Activated CD8-positive, alpha-beta T cell treated with anti-CD3 and anti-CD28 coated beads for 36 hours (primary cell): Measurements from ENCODE around the gene MAGI3. TPM values are rescaled to one million over a fixed set of nuclear protein-coding genes. Genes with fewer than 3 reads are reported as not detected.
"Not testable (repeated sequence)": the region's sequence is repeated elsewhere in the genome, so short reads cannot be mapped to it uniquely, and the experiment has no call there.

ENCODE experiments used
- ATAC-seq: fragments of 200-7000 bp; cut with Tn5 transposase; one replicate; pipeline ENCODE4 v1.10.0; 2021; ENCODE audit warnings: mild to moderate bottlenecking, moderate library complexity
- CTCF ChIA-PET: fragments of 350-600 bp; sonication (Branson Sonifier 250); formaldehyde crosslinking; loops from one replicate; lab custom pipeline; 2021; ENCODE audit warnings: antibody characterized with exemption; lab: Charles Lee
- POLR2A ChIA-PET: fragments of 350-600 bp; sonication (Branson Sonifier 250); formaldehyde crosslinking; loops from one replicate; lab custom pipeline; 2021; ENCODE audit warnings: antibody characterized with exemption; lab: Charles Lee
- DNase-seq: peaks from one replicate; pipeline ENCODE4 v3.0.0-alpha.2; 2020
- H3K27ac Mint-ChIP-seq: one replicate; pipeline ENCODE4 v1.8.0; 2021; ENCODE audit warnings: mild to moderate bottlenecking, mixed read lengths
- H3K27me3 Mint-ChIP-seq: one replicate; pipeline ENCODE4 v1.8.0; 2021; ENCODE audit warnings: mixed read lengths
- H3K36me3 Mint-ChIP-seq: one replicate; pipeline ENCODE4 v1.8.0; 2021; ENCODE audit warnings: low read depth, mixed read lengths
- H3K4me1 Mint-ChIP-seq: one replicate; pipeline ENCODE4 v1.8.0; 2021; ENCODE audit warnings: low read depth, mixed read lengths
- H3K4me3 Mint-ChIP-seq: one replicate; pipeline ENCODE4 v1.8.0; 2021; ENCODE audit warnings: mild to moderate bottlenecking, moderate library complexity, mixed read lengths
- H3K9me3 Mint-ChIP-seq: one replicate; pipeline ENCODE4 v1.8.0; 2021; ENCODE audit warnings: mixed read lengths
- intact Hi-C: fragments of 100-400 bp; cut with micrococcal nuclease; formaldehyde crosslinking; loops from one replicate; pipeline ENCODE4 v1.10.0; 2022
- total RNA-seq, 2 experiments: library from RNA; stranded (reverse); gene quantifications; one replicate each; pipeline ENCODE4 v1.2.3, GENCODE V29; 2021
- TF ChIP-seq, protein P1 (sequence below): fragments of 200-600 bp; IDR thresholded peaks from one replicate; pipeline ENCODE4 v1.8.0; 2022; ENCODE audit warnings: antibody characterized with exemption, mild to moderate bottlenecking

The MAGI3 gene
- total RNA-seq, 2 experiments from 2014 or later, result 2.5 to 3.1 TPM

DNA sequence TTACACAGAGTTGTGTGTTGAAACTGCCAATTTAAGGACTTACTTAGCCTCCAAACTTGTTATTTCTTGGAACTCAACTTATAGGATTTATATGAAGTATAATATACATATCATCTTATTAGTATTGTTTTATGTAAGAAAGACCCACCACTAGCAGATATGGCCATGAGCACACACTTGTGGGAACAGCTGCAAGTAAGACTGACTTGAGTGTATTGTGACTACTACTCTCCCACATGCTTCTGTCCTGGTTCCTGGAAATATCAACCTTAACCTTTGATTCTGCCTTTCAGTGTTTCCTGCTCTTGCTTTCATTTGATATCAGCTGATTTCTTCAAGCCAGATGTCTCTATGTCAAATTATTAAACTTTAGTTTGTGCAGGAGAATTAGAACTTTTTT is 175.3 kb downstream of the MAGI3 start:
- Mint-ChIP-seq H3K27me3 (peaks cover 2% of the 10 kb centered on the region), H3K27ac (no peak overlapping the region), H3K9me3 (peaks cover 20% of the 10 kb centered on the region), H3K4me1 (no peaks in the 10 kb centered on the region), H3K36me3 (no peaks in the 10 kb centered on the region), H3K4me3 (no peak overlapping the region)
- POLR2A ChIA-PET, result no interaction called here
- no peak for ATAC-seq
- TF ChIP-seq, protein P1, sequence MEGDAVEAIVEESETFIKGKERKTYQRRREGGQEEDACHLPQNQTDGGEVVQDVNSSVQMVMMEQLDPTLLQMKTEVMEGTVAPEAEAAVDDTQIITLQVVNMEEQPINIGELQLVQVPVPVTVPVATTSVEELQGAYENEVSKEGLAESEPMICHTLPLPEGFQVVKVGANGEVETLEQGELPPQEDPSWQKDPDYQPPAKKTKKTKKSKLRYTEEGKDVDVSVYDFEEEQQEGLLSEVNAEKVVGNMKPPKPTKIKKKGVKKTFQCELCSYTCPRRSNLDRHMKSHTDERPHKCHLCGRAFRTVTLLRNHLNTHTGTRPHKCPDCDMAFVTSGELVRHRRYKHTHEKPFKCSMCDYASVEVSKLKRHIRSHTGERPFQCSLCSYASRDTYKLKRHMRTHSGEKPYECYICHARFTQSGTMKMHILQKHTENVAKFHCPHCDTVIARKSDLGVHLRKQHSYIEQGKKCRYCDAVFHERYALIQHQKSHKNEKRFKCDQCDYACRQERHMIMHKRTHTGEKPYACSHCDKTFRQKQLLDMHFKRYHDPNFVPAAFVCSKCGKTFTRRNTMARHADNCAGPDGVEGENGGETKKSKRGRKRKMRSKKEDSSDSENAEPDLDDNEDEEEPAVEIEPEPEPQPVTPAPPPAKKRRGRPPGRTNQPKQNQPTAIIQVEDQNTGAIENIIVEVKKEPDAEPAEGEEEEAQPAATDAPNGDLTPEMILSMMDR, result no peak
- CTCF ChIA-PET, result no interaction called here
- DNase-seq, result no peak
- intact Hi-C loops, result no loop called here

DNA sequence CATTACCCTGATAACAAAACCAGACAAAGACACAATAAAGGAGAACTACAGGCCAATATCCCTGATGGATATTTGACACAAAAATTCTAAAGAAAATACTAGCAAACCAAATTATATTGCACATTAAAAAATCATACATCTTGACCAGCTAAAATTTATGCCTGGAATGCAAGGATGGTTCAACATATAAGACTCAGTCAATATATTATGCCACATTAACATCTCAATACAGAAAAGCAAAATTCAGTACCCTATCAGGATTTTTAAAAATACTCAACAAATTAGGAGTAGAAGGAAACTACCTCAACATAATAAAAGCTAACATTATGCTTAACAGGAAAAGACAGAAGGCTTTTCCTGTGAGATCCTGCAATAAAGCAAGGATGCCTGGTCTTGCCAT is 177.1 kb downstream of the MAGI3 start:
- no peak for DNase-seq
- CTCF ChIA-PET, result no interaction called here
- H3K4me1 Mint-ChIP-seq, result no peaks in the 10 kb centered on the region
- no peaks in the 10 kb centered on the region for H3K36me3 Mint-ChIP-seq
- no peak for ATAC-seq
- H3K9me3 Mint-ChIP-seq, result peaks cover 17% of the 10 kb centered on the region
- TF ChIP-seq, protein P1, result no peak
- H3K4me3 Mint-ChIP-seq, result no peak overlapping the region
- no peaks in the 10 kb centered on the region for H3K27me3 Mint-ChIP-seq
- POLR2A ChIA-PET, result no interaction called here
- no peak overlapping the region for H3K27ac Mint-ChIP-seq
- intact Hi-C loops, result no loop called here

DNA sequence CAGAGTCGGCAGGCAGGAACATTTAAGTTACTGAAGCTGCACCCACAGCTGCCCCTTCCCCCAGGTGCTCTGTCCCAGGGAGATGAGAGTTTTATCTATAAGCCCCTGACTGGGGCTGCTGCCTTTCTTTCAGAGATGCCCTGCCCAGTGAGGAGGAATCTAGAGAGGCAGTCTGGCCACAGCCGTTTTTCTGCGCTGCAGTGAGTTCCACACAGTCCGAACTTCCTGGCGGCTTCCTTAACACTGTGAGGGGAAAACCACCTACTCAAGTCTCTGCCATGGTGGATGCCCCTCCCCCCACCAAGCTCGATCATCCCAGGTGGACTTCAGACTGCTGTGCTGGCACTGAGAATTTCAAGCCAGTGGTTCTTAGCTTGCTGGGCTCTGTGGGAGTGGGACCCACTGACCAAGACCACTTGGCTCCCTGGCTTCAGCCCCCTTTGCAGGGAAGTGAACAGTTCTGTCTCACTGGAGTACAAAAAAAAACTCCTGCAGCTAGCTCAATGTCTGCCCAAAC is 185.5 kb downstream of the MAGI3 start:
- H3K27me3 Mint-ChIP-seq, H3K9me3 Mint-ChIP-seq, intact Hi-C loops: not testable (repeated sequence)

DNA sequence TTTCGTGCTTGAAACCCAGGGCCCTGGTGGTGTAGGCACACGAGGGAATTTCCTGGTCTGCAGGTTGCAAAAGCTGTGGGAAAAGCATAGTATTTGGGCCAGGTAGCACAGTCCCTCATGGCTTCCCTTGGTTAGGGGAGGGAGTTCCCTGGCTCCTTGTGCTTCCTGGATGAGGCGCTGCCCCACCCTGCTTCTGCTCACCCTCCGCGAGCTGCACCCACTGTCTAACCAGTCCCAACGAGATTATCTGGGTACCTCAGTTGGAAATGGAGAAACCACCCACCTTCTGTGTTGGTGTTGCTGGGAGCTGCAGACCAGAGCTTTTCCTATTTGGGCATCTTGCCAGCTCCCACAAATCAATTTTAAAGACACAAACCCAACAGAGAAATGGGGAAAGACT is 186.0 kb downstream of the MAGI3 start:
- Mint-ChIP-seq H3K9me3 (peaks cover 4% of the 10 kb centered on the region), H3K4me1 (no peaks in the 10 kb centered on the region), H3K36me3 (no peaks in the 10 kb centered on the region), H3K27me3 (no peaks in the 10 kb centered on the region), H3K4me3 (no peak overlapping the region), H3K27ac (no peak overlapping the region)
- intact Hi-C loops, result no loop called here
- TF ChIP-seq, protein P1, result no peak
- ChIA-PET POLR2A (no interaction called here), CTCF (no interaction called here)
- DNase-seq (no peak), ATAC-seq (no peak)

More for the DNA sequence above, 185.5 kb downstream of the MAGI3 start:
- H3K4me3 Mint-ChIP-seq, POLR2A ChIA-PET, ATAC-seq, H3K4me1 Mint-ChIP-seq, DNase-seq, H3K36me3 Mint-ChIP-seq, H3K27ac Mint-ChIP-seq, CTCF ChIA-PET: not testable (repeated sequence)

DNA sequence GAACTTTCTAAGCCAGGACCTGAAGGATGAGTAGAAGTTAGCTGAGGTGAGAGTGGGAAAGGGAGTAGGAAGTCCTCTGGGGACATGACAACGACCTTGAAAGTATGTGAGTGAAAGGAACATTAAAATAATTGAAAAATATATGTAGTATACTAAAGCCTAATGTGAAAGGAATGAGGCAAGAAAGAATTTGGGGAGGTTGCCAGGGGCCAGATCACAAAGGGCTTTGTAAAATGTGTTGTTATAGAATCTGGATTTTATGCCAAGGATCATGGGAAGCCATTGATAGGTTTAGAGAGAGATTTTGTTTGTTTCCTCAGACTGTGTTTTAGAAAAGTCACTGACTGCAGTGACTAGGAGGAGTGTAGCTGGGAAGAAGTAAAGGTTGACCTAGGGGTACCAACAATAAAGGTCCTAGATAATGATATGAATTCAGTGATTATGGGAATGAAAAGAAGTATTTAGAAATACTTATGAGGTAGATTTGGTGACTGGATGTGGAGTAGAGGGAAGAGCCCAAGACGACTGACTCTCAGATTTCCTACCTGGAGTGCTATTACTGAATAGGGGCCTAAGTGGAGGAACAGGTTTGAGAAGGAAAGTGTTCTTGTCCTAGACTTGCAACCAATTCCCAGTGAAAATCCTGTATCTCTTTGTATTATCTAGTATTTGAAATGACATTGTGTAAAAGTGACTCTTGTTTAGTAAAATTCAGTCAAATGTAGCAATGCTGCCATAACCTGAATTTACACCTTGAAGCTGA is 189.1 kb downstream of the MAGI3 start:
- no peaks in the 10 kb centered on the region for H3K4me1 Mint-ChIP-seq
- no peaks in the 10 kb centered on the region for H3K36me3 Mint-ChIP-seq
- ATAC-seq (no peak), DNase-seq (no peak)
- H3K9me3 Mint-ChIP-seq, result no peaks in the 10 kb centered on the region
- H3K27ac Mint-ChIP-seq, result no peak overlapping the region
- no peaks in the 10 kb centered on the region for H3K27me3 Mint-ChIP-seq
- TF ChIP-seq, protein P1, result no peak
- intact Hi-C loops, result no loop called here
- H3K4me3 Mint-ChIP-seq, result no peak overlapping the region
- ChIA-PET CTCF (no interaction called here), POLR2A (interaction anchor here (0.6 kb wide), 1 partner anchor 31 kb away, joined by 3 read pairs; no protein-coding TSS in a partner anchor)
